CD4-positive, CD25-positive, alpha-beta regulatory T cell (primary cell): Measurements from ENCODE around the gene MBD6. TPM values are rescaled to one million over a fixed set of nuclear protein-coding genes. Genes with fewer than 3 reads are reported as not detected.
"Not testable (repeated sequence)": the region's sequence is repeated elsewhere in the genome, so short reads cannot be mapped to it uniquely, and the experiment has no call there.

ENCODE experiments used
- ATAC-seq, 2 donors: fragments of 150-1000 bp; cut with Tn5 transposase; one replicate each; pipeline ENCODE4 v1.10.0; 2021; ENCODE audit warnings: low read depth in 2 of 2, moderate number of reproducible peaks in 2 of 2, moderate library complexity in 1 of 2
- DNase-seq, 3 donors: peaks; one replicate each; pipeline versions ENCODE4 v3.0.0 to v3.0.0-alpha.2; 2012 to 2022; ENCODE audit warnings: mixed read lengths in 1 of 3
- H3K27ac ChIP-seq: one replicate; pipeline ENCODE4 v1.7.0; 2013; ENCODE audit warnings: mild to moderate bottlenecking, low read length; ENCODE audit not compliant: insufficient read depth, poor library complexity, severe bottlenecking
- H3K27me3 ChIP-seq: one replicate; pipeline ENCODE4 v1.7.0; 2013; ENCODE audit warnings: low read length; ENCODE audit not compliant: control insufficient read depth, insufficient read depth
- H3K36me3 ChIP-seq: one replicate; pipeline ENCODE4 v1.7.0; 2013; ENCODE audit warnings: mild to moderate bottlenecking, low read length, moderate library complexity; ENCODE audit not compliant: control insufficient read depth, insufficient read depth
- H3K4me1 ChIP-seq: 2 replicates; pipeline ENCODE4 v1.7.0; 2013; ENCODE audit warnings: mild to moderate bottlenecking, low read length; ENCODE audit not compliant: insufficient read depth, control insufficient read depth, poor library complexity, severe bottlenecking
- H3K4me3 ChIP-seq: one replicate; pipeline ENCODE4 v1.7.0; 2013; ENCODE audit warnings: low read depth, mild to moderate bottlenecking, low read length, moderate library complexity
- H3K9me3 ChIP-seq, 2 experiments: 1 replicate in 1 of 2; 2 replicates in 1 of 2; pipeline ENCODE4 v1.7.0; 2013; ENCODE audit warnings: low read length in 2 of 2, mild to moderate bottlenecking in 1 of 2, moderate library complexity in 1 of 2; ENCODE audit not compliant: control insufficient read depth in 2 of 2
- H3K27ac Mint-ChIP-seq, 3 donors: one replicate each; pipeline ENCODE4 v1.8.0; 2020 to 2022; ENCODE audit warnings: mild to moderate bottlenecking in 3 of 3, mixed read lengths in 3 of 3, moderate library complexity in 2 of 3
- H3K27me3 Mint-ChIP-seq: one replicate; pipeline ENCODE4 v1.8.0; 2022; ENCODE audit warnings: mild to moderate bottlenecking, mixed read lengths
- H3K36me3 Mint-ChIP-seq: one replicate; pipeline ENCODE4 v1.8.0; 2020; ENCODE audit warnings: mixed read lengths
- H3K4me1 Mint-ChIP-seq, 4 donors: one replicate each; pipeline ENCODE4 v1.8.0; 2020 to 2022; ENCODE audit warnings: mixed read lengths in 4 of 4, mild to moderate bottlenecking in 1 of 4
- H3K4me3 Mint-ChIP-seq, 4 donors: one replicate each; pipeline ENCODE4 v1.8.0; 2020 to 2022; ENCODE audit warnings: mild to moderate bottlenecking in 4 of 4, mixed read lengths in 4 of 4, moderate library complexity in 3 of 4
- H3K9me3 Mint-ChIP-seq, 7 donors: one replicate each; pipeline ENCODE4 v1.8.0; 2020 to 2022; ENCODE audit warnings: mixed read lengths in 7 of 7, mild to moderate bottlenecking in 3 of 7, moderate library complexity in 2 of 7
- polyA plus RNA-seq, 4 donors: library from polyadenylated mRNA; unstranded; fragments of 300-500 nt; fragmentation: Illumina TruSeq; gene quantifications; one replicate each; pipeline ENCODE4 v1.2.3, GENCODE V29; 2021
- total RNA-seq: library from RNA; stranded (reverse); gene quantifications from one replicate; pipeline ENCODE4 v1.2.3, GENCODE V29; 2022

Gene MBD6
- total and polyA plus RNA-seq, 5 donors from 2014 or later: 1.8 to 104 (median 2.3) TPM

DNA sequence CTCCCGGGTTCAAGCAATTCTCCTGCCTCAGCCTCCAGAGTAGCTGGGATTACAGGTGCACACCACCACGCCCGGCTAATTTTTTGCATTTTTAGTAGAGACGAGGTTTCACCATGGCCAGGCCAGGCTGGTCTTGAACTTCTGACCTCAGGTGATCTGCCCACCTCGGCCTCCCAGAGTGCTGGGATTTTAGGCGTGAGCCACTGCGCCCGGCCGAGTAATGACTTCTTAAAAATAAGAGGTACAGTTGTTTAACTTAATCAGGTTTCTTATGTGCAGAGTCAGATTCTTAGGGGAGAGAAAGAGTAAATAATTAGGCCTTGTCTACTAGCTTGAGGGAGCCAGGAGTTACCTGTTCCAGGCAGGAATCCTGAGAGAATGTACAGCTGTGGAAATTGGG is 8.4 kb upstream of the MBD6 start:
- H3K36me3 Mint-ChIP-seq: peaks cover 53% of the 10 kb centered on the region
- H3K27me3 Mint-ChIP-seq: not testable (repeated sequence)

DNA sequence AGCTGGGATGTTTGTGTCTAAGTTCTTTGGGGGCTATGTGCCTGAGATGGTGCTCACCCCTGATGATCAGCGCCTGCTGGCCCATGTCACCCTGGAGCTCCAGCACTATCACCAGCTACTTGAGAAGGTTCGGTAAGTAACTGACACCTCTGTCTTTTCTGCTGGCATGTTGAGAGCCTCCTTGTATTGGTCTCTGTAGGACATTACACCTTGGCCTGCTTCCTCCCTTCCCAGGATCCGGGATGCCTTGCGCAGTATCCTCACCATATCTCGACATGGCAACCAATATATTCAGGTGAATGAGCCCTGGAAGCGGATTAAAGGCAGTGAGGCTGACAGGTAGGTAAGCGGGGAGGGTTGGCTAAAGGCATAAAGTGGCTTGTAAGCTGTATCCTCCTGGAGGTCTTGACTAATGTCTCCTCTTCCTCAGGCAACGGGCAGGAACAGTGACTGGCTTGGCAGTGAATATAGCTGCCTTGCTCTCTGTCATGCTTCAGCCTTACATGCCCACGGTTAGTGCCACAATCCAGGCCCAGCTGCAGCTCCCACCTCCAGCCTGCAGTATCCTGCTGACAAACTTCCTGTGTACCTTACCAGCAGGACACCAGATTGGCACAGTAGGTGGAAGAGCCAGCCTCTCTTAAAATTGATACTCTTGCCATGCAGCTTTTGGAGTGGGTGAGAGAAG is 7.8 kb upstream of the MBD6 start:
- no peak for DNase-seq
- Mint-ChIP-seq H3K27me3 (no peaks in the 10 kb centered on the region), H3K27ac (no peak overlapping the region), H3K4me3 (no peak overlapping the region), H3K36me3 (peaks cover 51% of the 10 kb centered on the region), H3K9me3 (no peaks in the 10 kb centered on the region), H3K4me1 (peaks cover 16 to 29% (median 19%) of the 10 kb centered on the region in 4 donors)
- H3K27me3 ChIP-seq: no peaks in the 10 kb centered on the region
- H3K4me1 ChIP-seq: peaks cover 21% of the 10 kb centered on the region
- ATAC-seq: no peak
- H3K27ac ChIP-seq: no peak overlapping the region
- H3K36me3 ChIP-seq: peaks cover 75% of the 10 kb centered on the region
- no peaks in the 10 kb centered on the region for H3K9me3 ChIP-seq
- H3K4me3 ChIP-seq: no peak overlapping the region

More for the DNA sequence above, 8.4 kb upstream of the MBD6 start:
- not testable (repeated sequence) for H3K4me3 ChIP-seq, ATAC-seq, DNase-seq, H3K27ac Mint-ChIP-seq, H3K9me3 ChIP-seq, H3K27ac ChIP-seq, H3K9me3 Mint-ChIP-seq, H3K4me3 Mint-ChIP-seq, H3K27me3 ChIP-seq
- H3K36me3 ChIP-seq: peaks cover 80% of the 10 kb centered on the region
- peaks cover 15% of the 10 kb centered on the region for H3K4me1 ChIP-seq
- H3K4me1 Mint-ChIP-seq: peaks cover 13 to 24% (median 17%) of the 10 kb centered on the region in 4 donors

DNA sequence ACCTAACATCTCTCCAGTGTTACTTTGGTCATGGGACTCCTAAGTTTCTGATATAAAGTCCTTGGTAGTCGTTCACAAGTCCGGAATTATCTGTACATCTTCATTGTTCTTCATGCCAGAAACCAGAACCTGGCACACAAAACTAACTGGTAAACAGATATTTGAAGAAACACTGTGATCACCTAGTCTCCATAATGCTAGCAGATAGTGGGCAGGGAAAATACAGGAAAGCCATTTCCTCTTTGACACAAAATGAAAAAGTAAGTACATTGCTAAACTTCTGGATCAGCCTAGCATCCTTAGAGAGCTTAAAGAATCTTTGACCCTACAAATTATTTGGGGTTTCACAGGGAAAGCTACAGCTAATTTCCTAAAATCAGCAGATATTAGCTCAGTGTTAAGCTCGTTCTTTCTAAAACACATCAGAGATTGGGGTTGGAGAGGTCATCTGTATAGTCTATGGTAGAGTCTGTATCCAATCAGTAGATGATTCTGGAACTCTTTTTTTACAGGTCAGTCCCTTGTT is 7.2 kb upstream of the MBD6 start:
- Mint-ChIP-seq H3K36me3 (peaks cover 51% of the 10 kb centered on the region), H3K27me3 (peaks cover 4% of the 10 kb centered on the region), H3K4me1 (peaks cover 17 to 33% (median 21%) of the 10 kb centered on the region in 4 donors), H3K9me3 (no peaks in the 10 kb centered on the region), H3K27ac (peak overlapping the region in 1 of 3 donors; percentile 60), H3K4me3 (peak overlapping the region in 2 of 4 donors; percentile 43 to 79)
- DNase-seq (no peak), ATAC-seq (no peak)
- peaks cover 21% of the 10 kb centered on the region for H3K4me1 ChIP-seq
- H3K27ac ChIP-seq: no peak overlapping the region
- H3K36me3 ChIP-seq: peaks cover 69% of the 10 kb centered on the region
- H3K4me3 ChIP-seq: no peak overlapping the region
- H3K9me3 ChIP-seq: no peaks in the 10 kb centered on the region
- H3K27me3 ChIP-seq: no peaks in the 10 kb centered on the region

DNA sequence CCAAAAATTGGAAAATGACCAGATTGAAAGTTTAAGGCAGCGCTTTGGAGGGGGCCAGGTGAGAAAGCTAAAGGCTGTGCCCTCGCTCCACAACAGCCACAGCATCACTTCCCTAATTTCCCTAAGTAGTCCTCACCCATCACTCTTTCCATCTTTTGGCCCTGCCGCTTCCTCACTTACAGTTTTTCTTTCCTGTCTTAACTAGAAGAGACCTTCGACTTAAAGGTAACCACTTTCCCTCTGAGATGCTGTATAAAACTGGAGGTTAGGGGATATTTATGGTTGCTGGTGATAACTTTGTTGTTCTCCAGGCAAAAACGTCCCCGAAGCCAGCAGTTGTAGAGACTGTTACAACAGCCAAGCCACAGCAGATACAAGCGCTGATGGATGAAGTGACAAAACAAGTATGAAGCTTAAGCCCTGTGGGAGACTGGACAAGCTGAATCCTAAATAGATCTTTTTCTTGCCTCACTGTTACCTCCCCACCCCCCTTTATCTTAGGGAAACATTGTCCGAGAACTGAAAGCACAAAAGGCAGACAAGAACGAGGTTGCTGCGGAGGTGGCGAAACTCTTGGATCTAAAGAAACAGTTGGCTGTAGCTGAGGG is 6.6 kb upstream of the MBD6 start:
- no peak for DNase-seq
- Histone ChIP-seq H3K4me3 (no peak overlapping the region), H3K27ac (no peak overlapping the region), H3K27me3 (no peaks in the 10 kb centered on the region), H3K4me1 (peaks cover 25% of the 10 kb centered on the region), H3K9me3 (no peaks in the 10 kb centered on the region), H3K36me3 (peaks cover 68% of the 10 kb centered on the region)
- Mint-ChIP-seq H3K27ac (peak overlapping the region in 2 of 3 donors; percentile 57 to 60), H3K9me3 (no peaks in the 10 kb centered on the region), H3K4me3 (peak overlapping the region in 2 of 4 donors; percentile 43 to 79), H3K4me1 (peaks cover 17 to 37% (median 24%) of the 10 kb centered on the region in 4 donors), H3K27me3 (peaks cover 8% of the 10 kb centered on the region), H3K36me3 (peaks cover 51% of the 10 kb centered on the region)
- ATAC-seq: no peak

DNA sequence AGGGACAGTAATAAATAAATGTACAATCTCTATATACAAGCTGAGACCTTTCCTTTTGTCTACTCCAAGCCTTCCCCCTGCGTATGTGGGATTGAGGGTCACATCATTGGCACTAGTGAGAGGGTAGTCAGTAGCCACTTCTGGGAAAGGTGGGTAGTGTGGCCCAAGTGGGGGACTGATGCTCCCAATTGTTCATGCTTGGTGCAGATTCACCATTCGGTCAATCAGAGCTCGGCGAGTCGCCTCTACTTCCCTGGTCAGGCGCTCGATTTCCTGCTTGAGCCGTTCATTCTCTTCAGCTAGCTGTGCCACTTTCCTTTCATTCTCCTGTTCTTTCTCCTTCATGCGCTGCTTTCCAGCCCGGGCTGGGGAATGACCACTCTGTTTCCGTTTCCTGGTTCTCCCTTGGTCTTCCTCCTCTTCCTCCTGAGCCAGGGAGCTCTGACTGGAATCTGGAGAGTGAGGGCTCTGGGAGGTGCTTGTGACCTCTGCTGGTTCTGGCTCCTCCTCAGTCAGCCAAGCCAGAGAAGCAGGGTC is 5.9 kb upstream of the MBD6 start:
- Histone ChIP-seq H3K4me1 (peaks cover 32% of the 10 kb centered on the region), H3K36me3 (peaks cover 61% of the 10 kb centered on the region), H3K4me3 (no peak overlapping the region), H3K9me3 (no peaks in the 10 kb centered on the region), H3K27me3 (no peaks in the 10 kb centered on the region), H3K27ac (no peak overlapping the region)
- peaks cover 49% of the 10 kb centered on the region for H3K36me3 Mint-ChIP-seq
- peaks cover 9% of the 10 kb centered on the region for H3K27me3 Mint-ChIP-seq
- H3K9me3 Mint-ChIP-seq: no peaks in the 10 kb centered on the region
- DNase-seq (no peak), ATAC-seq (no peak)
- peaks cover 18 to 43% (median 29%) of the 10 kb centered on the region in 4 donors for H3K4me1 Mint-ChIP-seq
- H3K4me3 Mint-ChIP-seq: peak overlapping the region in 2 of 4 donors; percentile 43 to 79
- H3K27ac Mint-ChIP-seq: peak overlapping the region in 2 of 3 donors; percentile 82 to 100

DNA sequence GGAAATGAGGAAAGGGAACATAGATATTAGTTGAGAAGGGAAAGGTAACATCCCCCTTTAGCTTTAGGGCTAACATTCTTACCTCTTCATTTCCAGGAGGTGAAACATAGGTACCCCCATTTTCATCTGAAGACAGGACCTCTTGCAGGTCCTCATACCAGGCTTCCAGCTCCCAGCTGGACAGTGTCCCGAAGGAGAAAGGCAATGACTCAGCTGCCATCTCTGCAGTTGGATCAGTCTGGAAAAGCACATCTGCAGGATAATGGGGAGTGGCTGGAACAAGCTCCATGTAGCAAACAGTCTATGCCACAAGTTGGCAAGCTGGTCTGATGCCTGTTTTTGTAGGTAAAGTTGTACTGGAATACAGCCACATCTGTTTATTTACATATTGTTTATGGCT is 5.4 kb upstream of the MBD6 start:
- Histone ChIP-seq H3K27me3 (no peaks in the 10 kb centered on the region), H3K36me3 (peaks cover 56% of the 10 kb centered on the region), H3K9me3 (no peaks in the 10 kb centered on the region), H3K27ac (no peak overlapping the region), H3K4me3 (no peak overlapping the region), H3K4me1 (peaks cover 37% of the 10 kb centered on the region)
- Mint-ChIP-seq H3K27me3 (peaks cover 14% of the 10 kb centered on the region), H3K4me1 (peaks cover 21 to 48% (median 32%) of the 10 kb centered on the region in 4 donors), H3K9me3 (peaks cover 0 to 3% (median 0%) of the 10 kb centered on the region in 7 donors), H3K36me3 (peaks cover 45% of the 10 kb centered on the region), H3K4me3 (peak overlapping the region in 3 of 4 donors; percentile 21 to 65 (median 52)), H3K27ac (peak overlapping the region in 2 of 3 donors; percentile 82 to 100)
- ATAC-seq: no peak
- no peak for DNase-seq

DNA sequence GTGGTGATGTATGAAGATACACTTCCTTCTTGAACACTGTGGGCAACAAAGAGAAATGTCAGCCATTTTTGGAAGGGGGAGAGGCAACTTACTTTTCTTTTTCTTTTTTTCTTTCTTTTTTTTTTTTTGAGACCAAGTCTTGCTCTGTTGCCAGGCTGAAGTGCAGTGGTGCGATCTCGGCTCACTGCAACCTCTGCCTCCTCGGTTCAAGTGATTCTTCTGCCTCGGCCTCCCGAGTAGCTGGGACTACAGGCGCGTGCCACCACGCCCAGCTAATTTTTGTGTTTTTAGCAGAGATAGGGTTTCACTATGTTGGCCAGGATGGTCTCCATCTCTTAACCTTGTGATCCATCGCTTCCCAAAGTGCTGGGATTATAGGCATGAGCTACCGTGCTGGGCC is 4.9 kb upstream of the MBD6 start:
- H3K9me3 ChIP-seq, H3K4me3 ChIP-seq, H3K27me3 ChIP-seq, H3K9me3 Mint-ChIP-seq, ATAC-seq, DNase-seq: not testable (repeated sequence)
- peaks cover 17% of the 10 kb centered on the region for H3K27me3 Mint-ChIP-seq
- Histone ChIP-seq H3K27ac (peak overlapping the region; percentile 98), H3K36me3 (peaks cover 51% of the 10 kb centered on the region), H3K4me1 (peaks cover 39% of the 10 kb centered on the region)
- H3K36me3 Mint-ChIP-seq: peaks cover 41% of the 10 kb centered on the region
- H3K4me3 Mint-ChIP-seq: peak overlapping the region; percentile 21 to 65 (median 54)
- H3K27ac Mint-ChIP-seq: peak overlapping the region; percentile 81 to 100 (median 82)
- H3K4me1 Mint-ChIP-seq: peaks cover 21 to 48% (median 32%) of the 10 kb centered on the region in 4 donors
